DND-41 (cell line): ENCODE measurements around the gene ZNF343.

Experiments used
- ATAC-seq: fragments of 200-7000 bp; cut with Tn5 transposase; 3 replicates; pipeline ENCODE4 v1.9.1; 2021; ENCODE audit warnings: low read depth; ENCODE audit not compliant: insufficient read depth
- DNase-seq: peaks from one replicate; pipeline ENCODE4 v3.0.0-alpha.2; 2020
- H2AFZ ChIP-seq: 2 replicates; pipeline ENCODE4 v1.6.0; 2012; ENCODE audit warnings: low read depth, low read length
- H3K27ac ChIP-seq: 2 replicates; pipeline ENCODE4 v1.5.1; 2012; ENCODE audit warnings: low read length, inconsistent platforms
- H3K27me3 ChIP-seq: fragments of 200-600 bp; sonication (generic); 2 replicates; pipeline ENCODE4 v1.6.0; 2012; ENCODE audit warnings: low read length, mild to moderate bottlenecking, inconsistent platforms; ENCODE audit not compliant: insufficient read depth, poor library complexity
- H3K36me3 ChIP-seq: 2 replicates; pipeline ENCODE4 v1.5.1; 2012; ENCODE audit warnings: low read length, inconsistent platforms; ENCODE audit not compliant: insufficient read depth
- H3K4me1 ChIP-seq: 2 replicates; pipeline ENCODE4 v1.5.1; 2012; ENCODE audit warnings: mild to moderate bottlenecking, low read length; ENCODE audit not compliant: insufficient read depth
- H3K4me2 ChIP-seq: 2 replicates; pipeline ENCODE4 v1.6.0; 2012; ENCODE audit warnings: mild to moderate bottlenecking, moderate library complexity, low read length, inconsistent platforms; ENCODE audit not compliant: insufficient read depth
- H3K4me3 ChIP-seq, 2 experiments: fragments of 200-600 bp in 1 of 2; shearing (Covaris generic) in 1 of 2; 2 replicates each; pipeline ENCODE4 v1.5.1; 2012 to 2016; ENCODE audit warnings: inconsistent platforms in 2 of 2, low read length in 2 of 2, mild to moderate bottlenecking in 2 of 2, low read depth in 1 of 2, moderate library complexity in 1 of 2
- H3K79me2 ChIP-seq: 2 replicates; pipeline ENCODE4 v1.6.0; 2012; ENCODE audit warnings: low read length, inconsistent platforms; ENCODE audit not compliant: insufficient read depth
- H3K9ac ChIP-seq: 2 replicates; pipeline ENCODE4 v1.6.0; 2012; ENCODE audit warnings: low read depth, mild to moderate bottlenecking, inconsistent platforms, low read length, moderate library complexity
- H3K9me3 ChIP-seq: 2 replicates; pipeline ENCODE4 v1.5.1; 2012; ENCODE audit warnings: low read length, moderate library complexity, mild to moderate bottlenecking, inconsistent platforms; ENCODE audit not compliant: insufficient read depth, severe bottlenecking
- H4K20me1 ChIP-seq: 2 replicates; pipeline ENCODE4 v1.6.0; 2012; ENCODE audit warnings: low read length; ENCODE audit not compliant: insufficient read depth
- EZH2 ChIP-seq: IDR thresholded peaks from 3 replicates; pipeline ENCODE4 v1.6.1; 2012; ENCODE audit warnings: borderline replicate concordance, low read depth, mild to moderate bottlenecking, moderate library complexity, low read length, inconsistent platforms; ENCODE audit not compliant: severe bottlenecking
- TF ChIP-seq, protein P1 (sequence below): IDR thresholded peaks from 2 replicates; pipeline ENCODE4 v1.5.1; 2012; ENCODE audit warnings: borderline replicate concordance, low read length, moderate library complexity, mild to moderate bottlenecking; ENCODE audit not compliant: poor library complexity, severe bottlenecking; ENCODE audit errors: extremely low read depth

Gene ZNF343

DNA sequence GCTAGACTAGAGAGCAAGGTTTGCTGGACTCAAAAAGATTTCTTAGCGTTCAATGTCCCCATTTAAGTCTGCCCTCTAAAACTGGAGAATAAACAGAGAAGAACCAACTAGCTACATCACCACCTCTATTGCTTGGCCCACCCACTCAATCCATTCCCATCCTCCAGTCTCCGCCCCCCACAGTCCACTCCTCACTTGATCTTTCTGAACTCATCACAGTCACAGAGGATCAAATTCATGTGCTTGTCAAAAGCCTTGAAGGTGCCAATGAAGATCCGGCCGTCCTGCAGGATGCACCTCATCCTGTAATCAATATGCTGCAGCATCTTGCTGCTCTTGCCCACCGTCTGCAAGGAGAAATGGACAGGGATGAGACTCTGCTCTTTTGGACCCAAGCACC lies 41.3 kb downstream of the ZNF343 start:
- H4K20me1 ChIP-seq = peaks cover 75% of the 10 kb centered on the region
- ATAC-seq = no peak
- H3K79me2 ChIP-seq = peaks cover 70% of the 10 kb centered on the region
- DNase-seq = no peak
- H3K27ac ChIP-seq = no peak overlapping the region
- no peak overlapping the region for H2AFZ ChIP-seq
- peak overlapping the region; percentile 95; the same call in 1 of the 2 replicates for H3K9ac ChIP-seq
- TF ChIP-seq EZH2 = no peak
- H3K9me3 ChIP-seq = no peaks in the 10 kb centered on the region
- H3K36me3 ChIP-seq = peaks cover 79% of the 10 kb centered on the region
- H3K27me3 ChIP-seq = no peaks in the 10 kb centered on the region
- peak overlapping the region; percentile 63; the same call in 1 of the 2 replicates for H3K4me2 ChIP-seq
- peaks cover 43% of the 10 kb centered on the region for H3K4me1 ChIP-seq
- H3K4me3 ChIP-seq = peak overlapping the region in 1 of 2 experiments; percentile 92; a peak in 1 of 4 replicates

DNA sequence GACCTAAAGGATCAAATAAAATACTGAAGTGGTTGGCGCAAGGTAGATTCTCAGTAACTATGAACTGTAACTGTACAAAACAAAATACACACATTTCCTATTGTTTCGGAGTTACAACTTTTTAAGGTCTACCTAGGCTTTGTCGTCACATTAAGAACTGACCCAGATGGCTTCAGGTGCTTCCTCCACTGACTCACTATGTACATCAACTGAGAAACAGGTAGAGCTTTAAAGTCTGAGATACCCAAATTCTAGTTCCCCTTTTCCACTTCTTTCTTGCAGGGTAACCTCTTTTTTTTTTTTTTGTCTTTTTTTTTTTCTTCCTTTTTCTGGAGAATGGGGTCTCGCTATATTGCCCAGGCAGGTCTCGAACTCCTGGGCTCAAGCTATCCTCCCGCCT lies 43.6 kb downstream of the ZNF343 start:
- H3K79me2 ChIP-seq = peaks cover 65% of the 10 kb centered on the region
- no peak overlapping the region for H3K9ac ChIP-seq
- H3K4me3 ChIP-seq = no peak overlapping the region
- peaks cover 90% of the 10 kb centered on the region for H4K20me1 ChIP-seq
- H3K27me3 ChIP-seq = no peaks in the 10 kb centered on the region
- peaks cover 34% of the 10 kb centered on the region for H3K4me1 ChIP-seq
- peaks cover 100% of the 10 kb centered on the region for H3K36me3 ChIP-seq
- no peak overlapping the region for H3K27ac ChIP-seq
- no peaks in the 10 kb centered on the region for H3K9me3 ChIP-seq
- no peak overlapping the region for H3K4me2 ChIP-seq
- DNase-seq = no peak
- ATAC-seq = no peak
- H2AFZ ChIP-seq = no peak overlapping the region
- TF ChIP-seq, protein P1, sequence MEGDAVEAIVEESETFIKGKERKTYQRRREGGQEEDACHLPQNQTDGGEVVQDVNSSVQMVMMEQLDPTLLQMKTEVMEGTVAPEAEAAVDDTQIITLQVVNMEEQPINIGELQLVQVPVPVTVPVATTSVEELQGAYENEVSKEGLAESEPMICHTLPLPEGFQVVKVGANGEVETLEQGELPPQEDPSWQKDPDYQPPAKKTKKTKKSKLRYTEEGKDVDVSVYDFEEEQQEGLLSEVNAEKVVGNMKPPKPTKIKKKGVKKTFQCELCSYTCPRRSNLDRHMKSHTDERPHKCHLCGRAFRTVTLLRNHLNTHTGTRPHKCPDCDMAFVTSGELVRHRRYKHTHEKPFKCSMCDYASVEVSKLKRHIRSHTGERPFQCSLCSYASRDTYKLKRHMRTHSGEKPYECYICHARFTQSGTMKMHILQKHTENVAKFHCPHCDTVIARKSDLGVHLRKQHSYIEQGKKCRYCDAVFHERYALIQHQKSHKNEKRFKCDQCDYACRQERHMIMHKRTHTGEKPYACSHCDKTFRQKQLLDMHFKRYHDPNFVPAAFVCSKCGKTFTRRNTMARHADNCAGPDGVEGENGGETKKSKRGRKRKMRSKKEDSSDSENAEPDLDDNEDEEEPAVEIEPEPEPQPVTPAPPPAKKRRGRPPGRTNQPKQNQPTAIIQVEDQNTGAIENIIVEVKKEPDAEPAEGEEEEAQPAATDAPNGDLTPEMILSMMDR = no peak
- TF ChIP-seq EZH2 = no peak

DNA sequence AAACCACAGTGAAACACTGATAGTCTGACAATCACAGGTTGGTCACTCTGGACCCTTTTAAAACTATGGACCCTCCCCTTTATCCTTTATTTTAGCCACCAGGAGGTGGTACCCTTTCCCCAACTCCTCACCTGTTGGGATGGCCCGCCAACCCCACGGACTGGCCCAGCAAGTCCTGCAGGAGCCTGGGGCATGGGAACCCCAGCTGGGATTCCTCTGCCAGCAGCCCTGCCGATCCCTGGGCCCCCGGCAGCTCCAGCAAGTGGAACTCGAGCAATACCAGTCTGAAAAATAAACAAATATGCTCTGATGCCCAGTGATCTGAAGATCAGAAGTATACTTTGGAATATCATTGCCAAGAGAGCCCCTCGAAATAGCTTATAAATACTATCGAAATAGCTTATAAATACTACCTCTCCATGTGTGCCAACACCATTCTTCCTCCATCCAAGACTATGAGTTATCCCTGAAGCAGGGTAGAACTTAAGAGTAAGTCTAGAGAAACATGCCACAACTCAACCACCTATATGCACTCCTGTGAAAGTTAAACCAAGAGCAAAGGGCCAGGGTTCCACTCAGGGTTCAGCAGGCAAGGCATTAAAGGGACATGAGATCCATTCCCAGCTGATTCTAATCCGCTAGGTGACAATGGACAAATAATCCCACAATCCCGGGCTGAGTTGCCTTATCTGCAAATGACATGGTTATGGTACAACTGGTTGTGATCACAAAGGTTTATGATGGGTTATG lies 44.9 kb downstream of the ZNF343 start:
- H3K36me3 ChIP-seq = peaks cover 99% of the 10 kb centered on the region
- H3K4me2 ChIP-seq = no peak overlapping the region
- H3K27ac ChIP-seq = no peak overlapping the region
- no peaks in the 10 kb centered on the region for H3K9me3 ChIP-seq
- peaks cover 86% of the 10 kb centered on the region for H4K20me1 ChIP-seq
- no peaks in the 10 kb centered on the region for H3K27me3 ChIP-seq
- H3K4me3 ChIP-seq = no peak overlapping the region
- H2AFZ ChIP-seq = no peak overlapping the region
- peaks cover 24% of the 10 kb centered on the region for H3K4me1 ChIP-seq
- ATAC-seq (no peak), DNase-seq (no peak)
- H3K9ac ChIP-seq = no peak overlapping the region
- H3K79me2 ChIP-seq = peaks cover 52% of the 10 kb centered on the region
- TF ChIP-seq EZH2 = no peak
- TF ChIP-seq, protein P1 = no peak

DNA sequence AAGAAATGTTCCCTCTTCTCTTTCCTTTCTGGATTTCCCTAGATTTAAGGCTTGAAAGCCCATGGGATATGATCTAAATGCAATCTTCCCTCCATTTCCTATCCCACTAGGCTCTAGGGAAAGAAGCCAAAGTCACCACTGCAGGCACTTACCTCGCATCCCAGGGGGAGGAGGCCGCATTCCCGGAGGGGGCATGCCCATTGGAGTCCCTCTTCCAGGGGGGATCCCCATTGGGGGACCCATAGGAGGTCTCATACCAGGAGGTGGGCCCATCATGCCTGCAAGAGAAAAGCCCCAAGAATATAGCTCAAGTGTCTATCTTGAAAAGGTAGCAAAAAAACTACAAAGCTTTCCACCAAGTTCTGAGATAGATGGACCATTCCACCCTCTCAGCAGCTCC lies 46.2 kb downstream of the ZNF343 start:
- peaks cover 96% of the 10 kb centered on the region for H3K36me3 ChIP-seq
- H4K20me1 ChIP-seq = peaks cover 73% of the 10 kb centered on the region
- H2AFZ ChIP-seq = no peak overlapping the region
- no peaks in the 10 kb centered on the region for H3K9me3 ChIP-seq
- H3K79me2 ChIP-seq = peaks cover 38% of the 10 kb centered on the region
- H3K9ac ChIP-seq = no peak overlapping the region
- DNase-seq (no peak), ATAC-seq (no peak)
- H3K27me3 ChIP-seq = no peaks in the 10 kb centered on the region
- no peak overlapping the region for H3K4me2 ChIP-seq
- no peak overlapping the region for H3K4me3 ChIP-seq
- no peak for TF ChIP-seq EZH2
- TF ChIP-seq, protein P1 = no peak
- H3K27ac ChIP-seq = no peak overlapping the region
- peaks cover 11% of the 10 kb centered on the region for H3K4me1 ChIP-seq
